ENCODE results near the gene PRAMEF8.
"Not testable (repeated sequence)": the region's sequence is repeated elsewhere in the genome, so short reads cannot be mapped to it uniquely, and the experiment has no call there.

PRAMEF8 gene

GRCh38 chr1:13285037-13285436 lies at the start of gene PRAMEF8:
Gene PRAMEF8 (minus strand): TSS chr1:13285137. CDS start chr1:13284091, 1,046 bp downstream.
- H3K4me3 ChIP-seq (IDR thresholded peaks at IDR 0.05; ENCODE audit: insufficient read depth, low read depth, low read length); H3K79me2 ChIP-seq (ENCODE audit: insufficient read depth, low read depth); H3K4me2 ChIP-seq; H2AFZ ChIP-seq (ENCODE audit: low read depth); H3K36me3 ChIP-seq (ENCODE audit: insufficient read depth); H3K4me1 ChIP-seq (ENCODE audit: low read depth, poor library complexity, severe bottlenecking); H3K27me3 ChIP-seq (ENCODE audit: insufficient read depth, low read depth); H3K27ac ChIP-seq; H3K9ac ChIP-seq; H4K20me1 ChIP-seq (ENCODE audit: insufficient read depth): not testable (repeated sequence)

DNA sequence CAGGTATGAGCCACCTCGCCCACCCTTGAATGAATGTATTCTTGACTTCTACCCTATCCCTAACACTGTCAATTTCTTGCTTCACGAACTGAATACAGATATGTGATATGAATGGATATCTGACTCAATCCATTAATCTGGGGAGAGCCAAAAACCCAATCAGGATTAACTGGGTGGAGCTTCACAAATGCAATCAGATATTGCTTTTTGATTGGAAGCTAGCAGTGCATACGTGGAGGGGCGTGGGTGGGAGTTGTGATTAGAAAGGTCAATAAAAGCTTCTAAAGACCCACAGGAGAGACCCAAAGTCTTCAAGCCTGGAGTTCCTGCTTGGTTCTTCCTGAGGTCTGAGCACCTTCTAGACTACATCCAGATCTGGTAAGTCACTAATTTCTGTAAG lies 30.3 kb upstream of the PRAMEF8 start, which contains the start of gene PRAMEF15:
PRAMEF15 (plus strand) TSS at position 301 of the 400 bp plus-strand sequence. CDS start 2,827 bp downstream, outside the sequence.
- not testable (repeated sequence) for H3K27me3 ChIP-seq (ENCODE audit: insufficient read depth, low read depth); H3K9ac ChIP-seq; H4K20me1 ChIP-seq (ENCODE audit: insufficient read depth); H3K4me3 ChIP-seq (IDR thresholded peaks at IDR 0.05; ENCODE audit: insufficient read depth, low read depth, low read length); H3K36me3 ChIP-seq (ENCODE audit: insufficient read depth); H2AFZ ChIP-seq (ENCODE audit: low read depth); H3K27ac ChIP-seq; H3K4me1 ChIP-seq (ENCODE audit: low read depth, poor library complexity, severe bottlenecking); H3K4me2 ChIP-seq; H3K79me2 ChIP-seq (ENCODE audit: insufficient read depth, low read depth)

GRCh38 chr1:13303239-13303638 lies 18.3 kb upstream of the PRAMEF8 start, which contains the start of gene PRAMEF33:
Gene PRAMEF33 (plus strand): TSS chr1:13303539. CDS start chr1:13305955, 2,416 bp downstream.
- not testable (repeated sequence) for H3K4me2 ChIP-seq; H3K79me2 ChIP-seq (ENCODE audit: insufficient read depth, low read depth); H2AFZ ChIP-seq (ENCODE audit: low read depth); H3K27ac ChIP-seq; H3K4me3 ChIP-seq (IDR thresholded peaks at IDR 0.05; ENCODE audit: insufficient read depth, low read depth, low read length); H3K9ac ChIP-seq; H4K20me1 ChIP-seq (ENCODE audit: insufficient read depth); H3K36me3 ChIP-seq (ENCODE audit: insufficient read depth); H3K4me1 ChIP-seq (ENCODE audit: low read depth, poor library complexity, severe bottlenecking); H3K27me3 ChIP-seq (ENCODE audit: insufficient read depth, low read depth)

- H2AFZ ChIP-seq (ENCODE audit: low read depth); H3K27ac ChIP-seq; H3K36me3 ChIP-seq (ENCODE audit: insufficient read depth); H3K4me3 ChIP-seq (IDR thresholded peaks at IDR 0.05; ENCODE audit: insufficient read depth, low read depth, low read length); H3K4me2 ChIP-seq; H3K4me1 ChIP-seq (ENCODE audit: low read depth, poor library complexity, severe bottlenecking); H3K79me2 ChIP-seq (ENCODE audit: insufficient read depth, low read depth); H3K9ac ChIP-seq; H4K20me1 ChIP-seq (ENCODE audit: insufficient read depth); H3K27me3 ChIP-seq (ENCODE audit: insufficient read depth, low read depth): not testable (repeated sequence)
These were observed 17.3 kb upstream of the PRAMEF8 start for GRCh38 chr1:13302197-13302596.

DNA sequence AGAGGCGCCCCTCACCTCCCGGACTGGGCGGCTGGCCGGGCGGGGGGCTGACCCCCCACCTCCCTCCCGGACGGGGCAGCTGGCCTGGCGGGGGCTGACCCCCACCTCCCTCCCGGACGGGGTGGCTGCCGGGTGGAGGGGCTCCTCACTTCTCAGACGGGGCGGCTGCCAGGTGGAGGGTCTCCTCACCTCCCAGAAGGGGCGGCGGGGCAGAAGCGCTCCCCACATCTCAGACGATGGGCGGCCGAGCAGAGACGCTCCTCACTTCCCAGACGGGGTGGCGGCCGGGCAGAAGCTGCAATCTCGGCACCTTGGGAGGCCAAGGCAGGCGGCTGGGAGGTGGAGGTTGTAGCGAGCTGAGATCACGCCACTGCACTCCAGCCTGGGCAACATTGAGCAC lies 13.8 kb upstream of the PRAMEF8 start:
- not testable (repeated sequence) for H4K20me1 ChIP-seq (ENCODE audit: insufficient read depth); H3K4me1 ChIP-seq (ENCODE audit: low read depth, poor library complexity, severe bottlenecking); H3K27me3 ChIP-seq (ENCODE audit: insufficient read depth, low read depth); H3K4me2 ChIP-seq; H3K9ac ChIP-seq; H3K79me2 ChIP-seq (ENCODE audit: insufficient read depth, low read depth); H3K4me3 ChIP-seq (IDR thresholded peaks at IDR 0.05; ENCODE audit: insufficient read depth, low read depth, low read length); H3K27ac ChIP-seq; H3K36me3 ChIP-seq (ENCODE audit: insufficient read depth); H2AFZ ChIP-seq (ENCODE audit: low read depth)

DNA sequence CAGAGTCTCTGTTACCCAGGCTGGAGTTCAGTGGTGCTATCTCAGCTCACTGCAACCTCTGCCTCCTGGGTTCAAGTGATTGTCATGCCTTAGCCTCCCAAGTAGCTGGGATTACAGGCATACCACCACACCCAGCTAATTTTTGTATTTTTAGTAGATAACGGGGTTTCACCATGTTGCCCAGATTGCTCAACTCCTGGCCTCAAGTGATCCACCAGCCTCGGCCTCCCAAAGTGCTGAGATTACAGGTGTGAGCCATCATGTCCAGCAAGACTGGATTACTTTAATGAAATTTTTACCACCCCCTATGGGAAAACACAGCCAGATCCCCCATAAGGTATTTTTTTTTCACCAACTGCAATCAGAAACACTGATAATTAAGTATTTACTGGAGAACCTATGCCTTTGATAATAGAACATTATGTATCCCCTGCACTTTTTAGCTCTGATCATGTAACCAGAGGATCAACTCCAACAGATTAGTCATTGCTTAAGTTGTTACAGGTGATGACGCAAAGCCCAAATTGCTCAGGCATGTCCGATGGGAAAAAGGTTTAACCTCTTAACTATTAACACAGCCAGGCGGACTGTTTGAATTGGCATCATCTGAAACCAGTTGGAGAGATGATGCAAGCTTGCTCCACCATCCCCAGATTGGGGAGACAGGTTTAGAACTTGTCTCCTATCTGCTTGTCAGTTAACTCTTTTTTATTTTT lies 12.4 kb upstream of the PRAMEF8 start:
- not testable (repeated sequence) for H4K20me1 ChIP-seq (ENCODE audit: insufficient read depth); H3K27me3 ChIP-seq (ENCODE audit: insufficient read depth, low read depth); H3K36me3 ChIP-seq (ENCODE audit: insufficient read depth); H3K4me3 ChIP-seq (IDR thresholded peaks at IDR 0.05; ENCODE audit: insufficient read depth, low read depth, low read length); H3K4me2 ChIP-seq; H3K4me1 ChIP-seq (ENCODE audit: low read depth, poor library complexity, severe bottlenecking); H3K27ac ChIP-seq; H2AFZ ChIP-seq (ENCODE audit: low read depth); H3K79me2 ChIP-seq (ENCODE audit: insufficient read depth, low read depth); H3K9ac ChIP-seq

DNA sequence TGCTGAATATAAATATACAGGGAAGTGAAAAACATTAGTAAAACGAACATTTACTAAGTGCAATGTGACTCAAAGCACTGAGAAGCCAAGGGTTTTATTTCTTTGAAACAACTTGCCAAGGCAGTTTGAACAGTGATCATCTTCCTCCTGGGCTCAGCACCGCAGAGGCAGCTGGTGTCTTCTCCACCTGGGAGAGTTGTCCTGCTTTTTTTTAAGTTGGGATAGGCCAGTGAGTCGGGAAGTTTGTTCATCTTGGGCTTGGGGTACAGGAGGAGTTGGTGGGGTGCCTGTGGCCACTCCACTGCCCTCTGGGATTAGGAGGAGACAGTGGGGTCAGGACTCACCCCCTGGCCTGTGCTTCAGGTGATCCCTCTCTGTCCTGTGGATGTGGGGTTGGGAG lies 4.1 kb upstream of the PRAMEF8 start:
- not testable (repeated sequence) for H3K36me3 ChIP-seq (ENCODE audit: insufficient read depth); H4K20me1 ChIP-seq (ENCODE audit: insufficient read depth); H3K4me3 ChIP-seq (IDR thresholded peaks at IDR 0.05; ENCODE audit: insufficient read depth, low read depth, low read length); H3K27ac ChIP-seq; H3K4me1 ChIP-seq (ENCODE audit: low read depth, poor library complexity, severe bottlenecking); H3K79me2 ChIP-seq (ENCODE audit: insufficient read depth, low read depth); H2AFZ ChIP-seq (ENCODE audit: low read depth); H3K4me2 ChIP-seq; H3K9ac ChIP-seq; H3K27me3 ChIP-seq (ENCODE audit: insufficient read depth, low read depth)

DNA sequence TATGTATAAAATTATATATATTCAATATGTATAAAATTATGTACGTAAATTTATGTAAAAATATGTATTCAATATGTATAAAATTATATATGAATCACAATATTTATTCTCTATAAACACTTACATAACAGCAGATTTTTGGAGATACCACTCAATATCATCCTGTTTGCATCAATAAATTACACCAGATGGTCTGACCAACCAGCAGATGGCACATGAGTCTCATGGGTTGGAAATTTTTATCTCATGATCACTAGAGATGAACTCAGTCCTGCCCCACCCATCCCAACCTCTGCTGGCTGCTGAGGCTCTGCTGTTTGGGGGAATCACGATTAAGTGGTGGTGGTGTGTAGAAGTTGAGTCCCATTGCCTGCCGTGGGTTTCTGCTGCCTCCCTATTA lies 5.3 kb downstream of the PRAMEF8 start:
- H3K27me3 ChIP-seq (ENCODE audit: insufficient read depth, low read depth); H2AFZ ChIP-seq (ENCODE audit: low read depth); H3K4me1 ChIP-seq (ENCODE audit: low read depth, poor library complexity, severe bottlenecking); H3K27ac ChIP-seq; H3K4me2 ChIP-seq; H3K9ac ChIP-seq; H3K4me3 ChIP-seq (IDR thresholded peaks at IDR 0.05; ENCODE audit: insufficient read depth, low read depth, low read length); H3K36me3 ChIP-seq (ENCODE audit: insufficient read depth); H3K79me2 ChIP-seq (ENCODE audit: insufficient read depth, low read depth); H4K20me1 ChIP-seq (ENCODE audit: insufficient read depth): not testable (repeated sequence)

DNA sequence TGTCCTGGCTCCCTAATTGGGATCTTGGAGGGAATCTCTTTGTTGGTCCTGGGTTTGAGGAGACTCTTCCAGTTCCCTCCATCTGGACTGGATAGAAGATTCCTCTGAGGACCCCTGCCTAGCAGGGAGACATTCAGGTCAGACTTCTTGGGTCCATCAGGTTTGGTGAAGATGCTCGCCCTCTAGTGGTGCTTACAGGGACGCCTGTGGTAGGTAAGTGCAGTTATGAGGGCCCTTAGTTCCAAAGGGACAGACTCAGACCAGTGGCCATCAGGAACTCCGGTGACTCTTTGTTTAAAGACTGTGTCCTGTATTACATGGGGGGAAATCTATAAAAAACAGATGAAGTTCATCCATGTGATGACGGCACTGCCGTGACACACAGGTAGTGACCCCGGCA lies 7.9 kb downstream of the PRAMEF8 start:
- H3K4me2 ChIP-seq; H3K27me3 ChIP-seq (ENCODE audit: insufficient read depth, low read depth); H3K36me3 ChIP-seq (ENCODE audit: insufficient read depth); H3K4me1 ChIP-seq (ENCODE audit: low read depth, poor library complexity, severe bottlenecking); H4K20me1 ChIP-seq (ENCODE audit: insufficient read depth); H3K79me2 ChIP-seq (ENCODE audit: insufficient read depth, low read depth); H3K4me3 ChIP-seq (IDR thresholded peaks at IDR 0.05; ENCODE audit: insufficient read depth, low read depth, low read length); H3K9ac ChIP-seq; H2AFZ ChIP-seq (ENCODE audit: low read depth); H3K27ac ChIP-seq: not testable (repeated sequence)

- not testable (repeated sequence) for H3K36me3 ChIP-seq (ENCODE audit: insufficient read depth); H3K79me2 ChIP-seq (ENCODE audit: insufficient read depth, low read depth); H3K4me3 ChIP-seq (IDR thresholded peaks at IDR 0.05; ENCODE audit: insufficient read depth, low read depth, low read length); H3K9ac ChIP-seq; H2AFZ ChIP-seq (ENCODE audit: low read depth); H4K20me1 ChIP-seq (ENCODE audit: insufficient read depth); H3K4me1 ChIP-seq (ENCODE audit: low read depth, poor library complexity, severe bottlenecking); H3K4me2 ChIP-seq; H3K27me3 ChIP-seq (ENCODE audit: insufficient read depth, low read depth); H3K27ac ChIP-seq
These were observed 19.8 kb downstream of the PRAMEF8 start for GRCh38 chr1:13265124-13265523.

All from KMS-11 (cell line).